Measurements from ENCODE around the gene CUX1.

DNA sequence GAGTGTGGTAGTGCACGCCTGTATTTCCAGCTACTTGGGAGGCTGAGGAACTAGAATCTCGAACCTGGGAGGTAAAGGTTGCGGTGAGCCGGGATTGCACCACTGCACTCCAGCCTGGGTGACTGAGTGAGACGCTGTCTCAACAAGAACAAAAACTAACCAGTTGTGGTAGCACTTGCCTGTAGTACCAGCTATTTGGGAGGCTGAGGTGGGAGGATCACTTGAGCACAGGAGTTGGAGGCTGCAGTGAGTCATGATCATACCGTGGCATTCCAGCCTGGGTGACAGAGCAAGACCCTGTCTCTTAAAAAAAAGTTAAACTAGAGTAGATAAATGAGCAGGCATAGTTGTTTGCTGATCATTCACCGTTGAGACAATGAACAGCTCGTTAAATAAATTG, 48.9 kb downstream of the CUX1 start:
- no peak for TF ChIP-seq CTCF (conservative IDR thresholded peaks at IDR 0.05; ENCODE audit: low read depth, low read length)
- TF ChIP-seq EZH2phosphoT487 (IDR thresholded peaks at IDR 0.05; ENCODE audit: borderline replicate concordance, low read length), result no peak
